ENCODE measurements around the gene PSPH.
A peak's percentile ranks its signal among the peaks of the same experiment; 100 is the strongest.
"Not testable (repeated sequence)": the region's sequence is repeated elsewhere in the genome, so short reads cannot be mapped to it uniquely, and the experiment has no call there.

Gene PSPH

GRCh38 chr7:56051339-56052191 is at the start of gene PSPH, which contains the start of gene CCT6A:
PSPH (minus strand) TSS chr7:56051444; CDS start chr7:56021212, 30,232 bp downstream.
CCT6A (plus strand) TSS chr7:56051765; CDS start chr7:56051849, 84 bp downstream.
- TF ChIP-seq CTCF (conservative IDR thresholded peaks at IDR 0.05) (no peak), ZFX (IDR thresholded peaks at IDR 0.05) (peak; percentile 80; the same call in 1 of the 2 replicates)
- peak within 1 kb of the TSS; percentile 97 for H3K27ac ChIP-seq

- no peak overlapping the region for H3K27ac ChIP-seq
- no peak for TF ChIP-seq ZFX (IDR thresholded peaks at IDR 0.05)
- TF ChIP-seq CTCF (conservative IDR thresholded peaks at IDR 0.05) = no peak; the same call in 1 of the 2 replicates
These were observed 48.4 kb upstream of the PSPH start for GRCh38 chr7:56099653-56100052.

GRCh38 chr7:56098187-56099008 is 47.2 kb upstream of the PSPH start:
- H3K27ac ChIP-seq = not testable (repeated sequence)

GRCh38 chr7:56097700-56098099 is 46.5 kb upstream of the PSPH start:
- no peak for TF ChIP-seq CTCF (conservative IDR thresholded peaks at IDR 0.05)
- TF ChIP-seq ZFX (IDR thresholded peaks at IDR 0.05) = no peak
- H3K27ac ChIP-seq = no peak overlapping the region

GRCh38 chr7:56092789-56093531 is 41.7 kb upstream of the PSPH start, which contains the start of gene PHKG1:
PHKG1 (minus strand) TSS chr7:56092952; CDS start chr7:56088941, 4,011 bp downstream.
- TF ChIP-seq CTCF (conservative IDR thresholded peaks at IDR 0.05) (peak; percentile 84), ZFX (IDR thresholded peaks at IDR 0.05) (no peak)
- H3K27ac ChIP-seq = peak within 1 kb of the TSS; percentile 52

- peak overlapping the region; percentile 52 for H3K27ac ChIP-seq
These were observed 41.1 kb upstream of the PSPH start for GRCh38 chr7:56092388-56092787.

- H3K27ac ChIP-seq = no peak overlapping the region
- TF ChIP-seq ZFX (IDR thresholded peaks at IDR 0.05) = no peak
These were observed 40.3 kb upstream of the PSPH start for GRCh38 chr7:56091591-56091990.

GRCh38 chr7:56087445-56087844 is 36.2 kb upstream of the PSPH start:
- TF ChIP-seq ZFX (IDR thresholded peaks at IDR 0.05) = no peak
- no peak for TF ChIP-seq CTCF (conservative IDR thresholded peaks at IDR 0.05)
- no peak overlapping the region for H3K27ac ChIP-seq
